HCT116 (cell line): ENCODE measurements around the gene TUBGCP5. TPM values are rescaled to one million over a fixed set of nuclear protein-coding genes. Genes with fewer than 3 reads are reported as not detected.

Experiments used
- ATAC-seq: fragments of 200-7000 bp; cut with Tn5 transposase; 2 replicates; pipeline ENCODE4 v1.9.1; 2020; ENCODE audit warnings: mild to moderate bottlenecking, moderate library complexity
- BruUV-seq: library from RNA; stranded (reverse); fragments of 400-500 nt; replicated peaks from 2 replicates; lab custom pipeline; 2021; lab: Mats Ljungman, UMichigan
- CTCF ChIA-PET: fragments of 300-600 bp; sonication (Branson Sonifier 250); formaldehyde crosslinking; loops from one replicate; lab custom pipeline; 2021; ENCODE audit warnings: antibody characterized with exemption; lab: Charles Lee
- POLR2A ChIA-PET: fragments of 300-600, 350-600 bp; sonication (Branson Sonifier 250); formaldehyde crosslinking; loops from one replicate; lab custom pipeline; 2021; ENCODE audit warnings: antibody characterized with exemption; lab: Charles Lee
- RAD21 ChIA-PET, 2 experiments: fragments of 300-600 bp; sonication (Branson Sonifier 250); formaldehyde crosslinking; loops; one replicate each; lab custom pipeline; 2023; ENCODE audit warnings: low total read pairs in 2 of 2; ENCODE audit not compliant: uncharacterized antibody in 2 of 2, unreplicated experiment in 2 of 2, low non-redundant PET in 1 of 2; lab: Charles Lee
- DNase-seq: peaks from one replicate; pipeline ENCODE4 v3.0.0-alpha.2; 2010; ENCODE audit warnings: low read depth, low spot score
- H2AFZ ChIP-seq: fragments of 200-600 bp; shearing (Covaris generic), sonication (generic); 2 replicates; pipeline ENCODE4 v1.6.1; 2017; ENCODE audit warnings: low read depth, mixed run types, mixed read lengths, antibody characterized with exemption, low read length; ENCODE audit not compliant: poor library complexity, severe bottlenecking
- H3K27ac ChIP-seq: 2 replicates; pipeline ENCODE4 v1.5.1; 2012; ENCODE audit warnings: low read depth, low read length
- H3K27me3 ChIP-seq: fragments of 200-600 bp; sonication (generic); 2 replicates; pipeline ENCODE4 v1.6.1; 2016; ENCODE audit warnings: mixed run types, low read length, mixed read lengths; ENCODE audit not compliant: insufficient read depth
- H3K36me3 ChIP-seq, 2 experiments: fragments of 200-500 bp in 1 of 2; fragments of 200-600 bp in 1 of 2; sonication (Bioruptor generic) in 1 of 2; sonication (generic) in 1 of 2; 2 replicates each; pipeline versions ENCODE4 v1.5.1 to v1.6.1; 2014 to 2016; ENCODE audit warnings: low read length in 2 of 2, inconsistent platforms in 1 of 2, mixed read lengths in 1 of 2, mixed run types in 1 of 2; ENCODE audit not compliant: insufficient read depth in 2 of 2, control insufficient read depth in 1 of 2
- H3K4me1 ChIP-seq, 2 experiments: fragments of 200-600 bp in 1 of 2; sonication (generic) in 1 of 2; 2 replicates each; pipeline versions ENCODE4 v1.5.1 to v1.6.1; 2012 to 2017; ENCODE audit warnings: low read length in 2 of 2, inconsistent platforms in 1 of 2, mild to moderate bottlenecking in 1 of 2, mixed read lengths in 1 of 2, mixed run types in 1 of 2, moderate library complexity in 1 of 2; ENCODE audit not compliant: insufficient read depth in 2 of 2, control insufficient read depth in 1 of 2
- H3K4me2 ChIP-seq: fragments of 200-600 bp; sonication (generic); 2 replicates; pipeline ENCODE4 v1.6.1; 2017; ENCODE audit warnings: mixed run types, low read length, mixed read lengths
- H3K4me3 ChIP-seq, 2 experiments: fragments of 200-600 bp in 1 of 2; sonication (generic) in 1 of 2; replicated peaks in 1 of 2; 2 replicates each; pipeline ENCODE4 v1.5.1; 2011 to 2016; ENCODE audit warnings: low read length in 2 of 2, control low read depth in 1 of 2, low read depth in 1 of 2, mild to moderate bottlenecking in 1 of 2, mixed read lengths in 1 of 2, mixed run types in 1 of 2
- H3K79me2 ChIP-seq: fragments of 200-600 bp; sonication (generic); 2 replicates; pipeline ENCODE4 v1.6.1; 2017; ENCODE audit warnings: mild to moderate bottlenecking, mixed run types, low read length, moderate library complexity, mixed read lengths; ENCODE audit not compliant: insufficient read depth
- H3K9ac ChIP-seq: fragments of 200-600 bp; sonication (generic); 2 replicates; pipeline ENCODE4 v1.6.1; 2016; ENCODE audit warnings: low read length, mixed read lengths
- H3K9me2 ChIP-seq: fragments of 200-600 bp; sonication (generic), shearing (Covaris generic); 2 replicates; pipeline ENCODE4 v1.6.1; 2017; ENCODE audit warnings: mixed run types, mild to moderate bottlenecking, moderate library complexity; ENCODE audit not compliant: insufficient read depth
- H3K9me3 ChIP-seq, 2 experiments: fragments of 200-500 bp in 1 of 2; fragments of 200-600 bp in 1 of 2; sonication (Bioruptor generic) in 1 of 2; sonication (generic) in 1 of 2; 2 replicates each; pipeline ENCODE4 v1.6.1; 2014 to 2017; ENCODE audit warnings: low read length in 2 of 2, mixed read lengths in 2 of 2, inconsistent platforms in 1 of 2, low read depth in 1 of 2, mild to moderate bottlenecking in 1 of 2, mixed run types in 1 of 2, moderate library complexity in 1 of 2; ENCODE audit not compliant: control insufficient read depth in 1 of 2, insufficient read depth in 1 of 2
- H4K20me1 ChIP-seq: fragments of 200-600 bp; sonication (generic), shearing (Covaris generic); 2 replicates; pipeline ENCODE4 v1.6.1; 2017; ENCODE audit warnings: mixed run types, mild to moderate bottlenecking, moderate library complexity; ENCODE audit not compliant: insufficient read depth
- ATF3 ChIP-seq: IDR thresholded peaks from 2 replicates; pipeline ENCODE4 v1.6.1; 2012
- CBX3 ChIP-seq: IDR thresholded peaks from 2 replicates; pipeline ENCODE4 v1.6.1; 2012; ENCODE audit warnings: low read depth
- CTCF ChIP-seq, 3 experiments: fragments of 200-600 bp in 1 of 3; sonication (generic) in 1 of 3; IDR thresholded peaks in 2 of 3; conservative IDR thresholded peaks in 1 of 3; 2 replicates each; pipeline ENCODE4 v1.5.1; 2012 to 2017; ENCODE audit warnings: low read depth in 2 of 3, low read length in 2 of 3, antibody characterized with exemption in 1 of 3, borderline replicate concordance in 1 of 3, control low read depth in 1 of 3, mild to moderate bottlenecking in 1 of 3, mixed read lengths in 1 of 3, mixed run types in 1 of 3, moderate library complexity in 1 of 3; ENCODE audit not compliant: insufficient read depth in 1 of 3
- EZH2 ChIP-seq: fragments of 200-600 bp; sonication (generic); IDR thresholded peaks from 2 replicates; pipeline ENCODE4 v1.6.1; 2017; ENCODE audit warnings: antibody characterized with exemption, mixed run types
- EZH2phosphoT487 ChIP-seq: fragments of 200-600 bp; IDR thresholded peaks from 2 replicates; pipeline ENCODE4 v1.6.1; 2018; ENCODE audit warnings: antibody characterized with exemption, borderline replicate concordance
- FOSL1 ChIP-seq: IDR thresholded peaks from 2 replicates; pipeline ENCODE4 v1.6.1; 2012; ENCODE audit warnings: low read depth
- MAX ChIP-seq: IDR thresholded peaks from 2 replicates; pipeline ENCODE4 v1.6.1; 2012
- POLR2AphosphoS5 ChIP-seq: IDR thresholded peaks from 2 replicates; pipeline ENCODE4 v1.6.1; 2011; ENCODE audit warnings: mild to moderate bottlenecking, low read depth, low read length, moderate library complexity
- SIN3A ChIP-seq: IDR thresholded peaks from 2 replicates; pipeline ENCODE4 v1.6.1; 2012; ENCODE audit warnings: low read depth
- SRF ChIP-seq: IDR thresholded peaks from 2 replicates; pipeline ENCODE4 v1.6.1; 2012; ENCODE audit warnings: low read depth
- TCF7L2 ChIP-seq: IDR thresholded peaks from 2 replicates; pipeline ENCODE4 v1.7.0; 2011; ENCODE audit warnings: borderline replicate concordance, inconsistent platforms; ENCODE audit not compliant: insufficient read depth, insufficient read length; ENCODE audit errors: extremely low read depth
- YY1 ChIP-seq: IDR thresholded peaks from 2 replicates; pipeline ENCODE4 v1.6.1; 2011; ENCODE audit warnings: low read length, low read depth, moderate library complexity, mild to moderate bottlenecking; ENCODE audit not compliant: insufficient replicate concordance; ENCODE audit errors: extremely low read depth
- ZFX ChIP-seq: fragments of 450-650 bp; IDR thresholded peaks from 2 replicates; pipeline ENCODE4 v1.6.1; 2017
- ZNF274 ChIP-seq: fragments of 200-500 bp; sonication (Bioruptor generic); IDR thresholded peaks from 2 replicates; pipeline ENCODE4 v1.6.1; 2014; ENCODE audit warnings: mild to moderate bottlenecking, low read depth, low read length, inconsistent platforms
- intact Hi-C: fragments of 100-400 bp; cut with micrococcal nuclease; formaldehyde crosslinking; loops from 2 replicates; pipeline ENCODE4 v1.10.0; 2022
- total RNA-seq: library from RNA; stranded (reverse); gene quantifications from one replicate; pipeline ENCODE4 v1.2.1, GENCODE V29; 2021; ENCODE audit not compliant: unreplicated experiment

TUBGCP5 gene
- total RNA-seq, 1 experiment from 2014 or later, result 17.9 TPM

GRCh38 chr15:23064156-23064555 lies 24.8 kb upstream of the TUBGCP5 start:
- no peak for TF ChIP-seq EZH2phosphoT487
- TF ChIP-seq TCF7L2, result no peak
- no peak for TF ChIP-seq FOSL1
- no peak for TF ChIP-seq CBX3
- no peak for TF ChIP-seq POLR2AphosphoS5
- TF ChIP-seq ZNF274, result no peak
- no peak overlapping the region for H3K4me2 ChIP-seq
- no peaks in the 10 kb centered on the region for H3K9me2 ChIP-seq
- ChIA-PET RAD21 (no interaction called here), POLR2A (no interaction called here), CTCF (no interaction called here)
- no peaks in the 10 kb centered on the region for H3K79me2 ChIP-seq
- DNase-seq (no peak), ATAC-seq (no peak)
- no peak overlapping the region for H3K9ac ChIP-seq
- no peaks in the 10 kb centered on the region for H3K27me3 ChIP-seq
- H2AFZ ChIP-seq, result no peak overlapping the region
- no peaks in the 10 kb centered on the region for H4K20me1 ChIP-seq
- no peak overlapping the region for H3K4me3 ChIP-seq
- no peak overlapping the region for H3K27ac ChIP-seq
- H3K9me3 ChIP-seq, result peaks cover 0 to 4% of the 10 kb centered on the region in 2 experiments; a peak in 1 of 4 replicates
- BruUV-seq, result no TSS peak
- no peaks in the 10 kb centered on the region for H3K36me3 ChIP-seq
- H3K4me1 ChIP-seq, result no peaks in the 10 kb centered on the region
- intact Hi-C loops, result no loop called here

- ChIA-PET RAD21 (no interaction called here), CTCF (no interaction called here), POLR2A (interaction anchor here (0.7 kb wide), 1 partner anchor 18 kb away, joined by 3 read pairs; the partner anchor contains the start of gene TUBGCP5)
- H3K9me3 ChIP-seq, result no peaks in the 10 kb centered on the region; a peak in 1 of 4 replicates
- no peak overlapping the region for H3K9ac ChIP-seq
- peaks cover 3% of the 10 kb centered on the region; the same call in 1 of the 2 replicates for H3K27me3 ChIP-seq
- H3K79me2 ChIP-seq, result no peaks in the 10 kb centered on the region
- H3K36me3 ChIP-seq, result no peaks in the 10 kb centered on the region
- H2AFZ ChIP-seq, result no peak overlapping the region
- ATAC-seq, result no peak
- H3K4me2 ChIP-seq, result no peak overlapping the region
- H3K27ac ChIP-seq, result no peak overlapping the region
- no peaks in the 10 kb centered on the region for H3K4me1 ChIP-seq
- no peak overlapping the region for H3K4me3 ChIP-seq
- no peak for DNase-seq
- TF ChIP-seq MAX, result no peak
- TF ChIP-seq ZFX, result no peak
- no peak for TF ChIP-seq SIN3A
- TF ChIP-seq SRF, result no peak
- no peak for TF ChIP-seq YY1
- TF ChIP-seq CTCF (IDR thresholded peaks at IDR 0.05 in 2 of 3, conservative IDR thresholded peaks at IDR 0.05 in 1 of 3; ENCODE audit: borderline replicate concordance in 1 of 3, insufficient read depth in 1 of 3, low read depth in 2 of 3, low read length in 2 of 3), result no peak
- TF ChIP-seq ATF3, result no peak
- no peak for TF ChIP-seq POLR2AphosphoS5
- no peak for TF ChIP-seq CBX3
- TF ChIP-seq FOSL1, result no peak
- TF ChIP-seq EZH2, result no peak
- H4K20me1 ChIP-seq, result no peaks in the 10 kb centered on the region
- no peaks in the 10 kb centered on the region for H3K9me2 ChIP-seq
- intact Hi-C loops, result no loop called here
- no TSS peak for BruUV-seq
Measured at GRCh38 chr15:23057707-23058106, 18.3 kb upstream of the TUBGCP5 start.
